ENCODE results near the gene KCTD1.

DNA sequence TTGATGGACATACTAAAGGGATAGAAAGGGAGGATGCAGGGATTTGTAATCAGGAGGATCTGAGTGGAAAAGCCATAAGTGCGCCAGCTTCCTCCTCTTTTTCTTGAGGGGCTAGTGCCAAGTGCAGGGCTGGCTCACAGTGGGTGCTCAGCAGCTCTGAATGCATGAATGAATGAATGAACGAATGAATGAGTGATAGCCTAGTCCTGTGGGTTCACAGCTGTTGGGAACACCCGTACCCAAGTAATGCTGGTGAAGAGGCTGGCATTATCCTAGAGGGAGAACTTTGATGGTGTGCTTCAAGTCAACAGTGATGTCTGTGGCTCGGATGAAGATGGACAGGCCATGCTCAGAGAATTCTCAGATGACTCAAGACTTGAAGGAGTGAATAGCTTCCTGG lies 108.8 kb downstream of the KCTD1 start:
- TF ChIP-seq, protein P1, sequence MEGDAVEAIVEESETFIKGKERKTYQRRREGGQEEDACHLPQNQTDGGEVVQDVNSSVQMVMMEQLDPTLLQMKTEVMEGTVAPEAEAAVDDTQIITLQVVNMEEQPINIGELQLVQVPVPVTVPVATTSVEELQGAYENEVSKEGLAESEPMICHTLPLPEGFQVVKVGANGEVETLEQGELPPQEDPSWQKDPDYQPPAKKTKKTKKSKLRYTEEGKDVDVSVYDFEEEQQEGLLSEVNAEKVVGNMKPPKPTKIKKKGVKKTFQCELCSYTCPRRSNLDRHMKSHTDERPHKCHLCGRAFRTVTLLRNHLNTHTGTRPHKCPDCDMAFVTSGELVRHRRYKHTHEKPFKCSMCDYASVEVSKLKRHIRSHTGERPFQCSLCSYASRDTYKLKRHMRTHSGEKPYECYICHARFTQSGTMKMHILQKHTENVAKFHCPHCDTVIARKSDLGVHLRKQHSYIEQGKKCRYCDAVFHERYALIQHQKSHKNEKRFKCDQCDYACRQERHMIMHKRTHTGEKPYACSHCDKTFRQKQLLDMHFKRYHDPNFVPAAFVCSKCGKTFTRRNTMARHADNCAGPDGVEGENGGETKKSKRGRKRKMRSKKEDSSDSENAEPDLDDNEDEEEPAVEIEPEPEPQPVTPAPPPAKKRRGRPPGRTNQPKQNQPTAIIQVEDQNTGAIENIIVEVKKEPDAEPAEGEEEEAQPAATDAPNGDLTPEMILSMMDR (IDR thresholded peaks at IDR 0.05) = no peak
- no peak for TF ChIP-seq POLR2A (IDR thresholded peaks at IDR 0.05)
- no peak for TF ChIP-seq EP300 (IDR thresholded peaks at IDR 0.05)

Data from stomach (tissue), 4 donors.